BJ (cell line): ENCODE data around the gene ARHGAP33. TPM values are rescaled to one million over a fixed set of nuclear protein-coding genes. Genes with fewer than 3 reads are reported as not detected.

Source experiments
- CTCF ChIA-PET: fragments of 350-600 bp; formaldehyde crosslinking; extraction: SDS; loops from one replicate; lab custom pipeline; 2021; ENCODE audit warnings: antibody characterized with exemption, inconsistent platforms; lab: Yijun Ruan, JAX
- POLR2A ChIA-PET: fragments of 300-600 bp; sonication (Branson Sonifier 250); formaldehyde crosslinking; extraction: SDS; loops from one replicate; lab custom pipeline; 2021; ENCODE audit warnings: antibody characterized with exemption; lab: Charles Lee
- DNase-seq: peaks from one replicate; pipeline ENCODE4 v3.0.0-alpha.2; 2011; ENCODE audit warnings: low read depth
- H3K27me3 ChIP-seq: 2 replicates; pipeline ENCODE4 v1.6.0; 2011; ENCODE audit warnings: low read length; ENCODE audit not compliant: control insufficient read depth, insufficient read depth
- H3K36me3 ChIP-seq: 2 replicates; pipeline ENCODE4 v1.5.1; 2011; ENCODE audit warnings: low read length; ENCODE audit not compliant: control insufficient read depth, insufficient read depth
- H3K4me3 ChIP-seq: 2 replicates; pipeline ENCODE4 v1.5.1; 2011; ENCODE audit warnings: low read depth, mild to moderate bottlenecking, control low read depth, low read length
- CTCF ChIP-seq: IDR thresholded peaks from 2 replicates; pipeline ENCODE4 v1.5.1; 2011; ENCODE audit warnings: low read depth, mild to moderate bottlenecking, control low read depth, inconsistent platforms, low read length, moderate library complexity; ENCODE audit not compliant: insufficient read depth
- polyA plus RNA-seq: library from polyadenylated mRNA; depleted of rRNA; stranded (reverse); fragments of >200 nt; gene quantifications from 2 replicates; pipeline ENCODE4 v1.2.3, GENCODE V29; 2011

The ARHGAP33 gene
- polyA plus RNA-seq, 1 experiment = 3.6 TPM

- POLR2A ChIA-PET = no interaction called here
- no peak for DNase-seq
- Histone ChIP-seq H3K27me3 (no peaks in the 10 kb centered on the region), H3K36me3 (no peaks in the 10 kb centered on the region; the same call in 1 of the 2 replicates), H3K4me3 (no peak overlapping the region)
- TF ChIP-seq CTCF = no peak
- CTCF ChIA-PET = interaction anchor here (0.6 to 1.1 kb wide), 2 partner anchors 14 to 128 kb away, joined by 3 to 4 read pairs; partner anchors contain the start of gene ARHGAP33
Measured at GRCh38 chr19:35789195-35789977, 14.0 kb downstream of the ARHGAP33 start.

GRCh38 chr19:35789978-35790944, 14.9 kb downstream of the ARHGAP33 start:
- CTCF ChIA-PET = interaction anchor here (0.6 to 1.1 kb wide), 3 partner anchors 11 to 129 kb away, joined by 3 to 4 read pairs (median 3); partner anchors contain the start of gene ARHGAP33
- no peak for DNase-seq
- TF ChIP-seq CTCF = no peak
- no peaks in the 10 kb centered on the region; the same call in 1 of the 2 replicates for H3K27me3 ChIP-seq
- no peaks in the 10 kb centered on the region; the same call in 1 of the 2 replicates for H3K36me3 ChIP-seq
- POLR2A ChIA-PET = no interaction called here
- H3K4me3 ChIP-seq = no peak overlapping the region

DNA sequence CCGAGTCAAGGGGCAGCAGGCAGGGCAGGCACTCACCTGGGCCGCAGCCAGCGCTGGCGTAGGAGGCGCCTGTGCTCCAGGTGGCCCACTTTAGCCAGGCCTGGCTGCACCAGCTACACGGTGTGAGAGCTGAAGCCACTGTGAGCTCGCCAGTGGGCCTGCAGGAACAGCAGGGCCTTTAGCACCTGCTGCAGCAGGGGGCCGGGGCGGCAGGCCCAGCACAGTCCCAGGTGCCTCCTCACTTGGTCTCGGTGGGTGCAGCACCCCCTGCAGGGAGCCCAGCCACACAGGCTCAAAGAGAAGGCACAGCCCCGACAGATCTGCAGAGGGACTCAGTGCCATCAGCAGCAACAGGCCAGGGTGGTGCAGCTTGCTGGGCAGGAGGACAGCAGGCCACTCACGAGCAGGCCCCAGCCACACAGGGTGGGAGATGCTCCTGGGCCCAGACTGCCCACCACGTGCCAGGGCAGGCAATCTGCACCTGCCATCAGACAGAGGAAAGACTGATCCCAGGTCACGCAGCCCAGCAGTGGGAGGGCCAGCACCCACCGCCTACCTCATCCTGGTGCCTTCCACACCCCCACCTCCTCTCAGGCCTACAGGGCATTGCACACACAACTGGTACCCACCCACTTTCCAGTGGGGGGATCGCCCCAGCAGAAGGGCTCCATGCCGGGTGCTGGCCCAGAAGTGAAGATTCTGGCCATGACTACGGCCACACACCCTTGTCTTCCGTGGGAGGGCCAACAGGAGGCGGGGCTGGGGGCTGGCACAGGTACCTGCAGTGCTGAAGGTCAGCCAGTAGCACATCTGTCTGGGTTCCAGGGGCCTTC, 15.8 kb downstream of the ARHGAP33 start:
- TF ChIP-seq CTCF = peak; percentile 14; the same call in 1 of the 2 replicates
- DNase-seq = no peak
- H3K27me3 ChIP-seq = no peaks in the 10 kb centered on the region; the same call in 1 of the 2 replicates
- CTCF ChIA-PET = interaction anchor here (0.6 to 1.0 kb wide), 2 partner anchors 9 to 10 kb away, joined by 3 read pairs; no protein-coding TSS in a partner anchor
- H3K36me3 ChIP-seq = no peaks in the 10 kb centered on the region; the same call in 1 of the 2 replicates
- POLR2A ChIA-PET = no interaction called here
- H3K4me3 ChIP-seq = no peak overlapping the region

DNA sequence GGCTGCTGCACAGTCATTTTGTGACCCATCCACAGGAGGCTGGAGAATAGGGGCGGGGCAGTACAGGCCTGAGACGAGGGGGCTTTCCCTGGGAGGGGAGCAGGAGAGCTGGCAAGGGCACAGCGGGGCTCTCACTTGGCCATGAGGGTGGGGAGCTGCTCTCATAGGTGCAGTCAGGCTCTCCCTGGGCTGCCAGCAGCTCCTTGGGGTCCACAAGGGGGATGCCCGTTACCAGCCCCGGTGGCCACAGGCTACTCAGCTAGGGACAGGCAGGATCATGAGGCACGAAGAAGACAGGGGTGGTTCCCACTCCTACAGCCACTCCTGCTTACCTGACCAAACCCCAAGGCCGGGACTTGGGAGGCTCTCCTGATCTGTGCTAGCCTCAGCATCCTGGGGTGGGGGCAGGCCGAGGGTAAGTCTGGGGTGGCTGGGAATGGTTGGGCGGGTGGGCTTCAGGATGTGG, 16.5 kb downstream of the ARHGAP33 start:
- H3K36me3 ChIP-seq = no peaks in the 10 kb centered on the region; the same call in 1 of the 2 replicates
- H3K27me3 ChIP-seq = peaks cover 3% of the 10 kb centered on the region; the same call in 1 of the 2 replicates
- no peak overlapping the region for H3K4me3 ChIP-seq
- no peak for DNase-seq
- ChIA-PET POLR2A (no interaction called here), CTCF (no interaction called here)
- TF ChIP-seq CTCF = no peak
